Psoas muscle (tissue), 8 donors: ENCODE results near the gene EPHB1. TPM values are rescaled to one million over a fixed set of nuclear protein-coding genes. Genes with fewer than 3 reads are reported as not detected.

ENCODE experiments used
- ATAC-seq, 4 donors: fragments of 200-7000 bp; cut with Tn5 transposase; one replicate each; pipeline ENCODE4 v1.9.1; 2020; ENCODE audit warnings: moderate library complexity in 3 of 4, mild to moderate bottlenecking in 2 of 4
- DNase-seq, 2 donors: peaks; one replicate each; pipeline ENCODE4 v3.0.0-alpha.2; 2020
- H3K27ac ChIP-seq: fragments of 200-600 bp; one replicate; pipeline ENCODE4 v1.8.0; 2022
- H3K27me3 ChIP-seq, 3 donors: fragments of 200-600 bp in 1 of 3; one replicate each; pipeline versions ENCODE4 v1.6.1 to v1.8.0; 2013 to 2022; ENCODE audit warnings: low read length in 2 of 3, mild to moderate bottlenecking in 2 of 3, moderate library complexity in 1 of 3; ENCODE audit not compliant: insufficient read depth in 3 of 3
- H3K36me3 ChIP-seq, 2 donors: fragments of 200-600 bp in 1 of 2; one replicate each; pipeline versions ENCODE4 v1.6.1 to v1.8.0; 2013 to 2022; ENCODE audit warnings: low read depth in 1 of 2, mild to moderate bottlenecking in 1 of 2, moderate library complexity in 1 of 2; ENCODE audit not compliant: insufficient read depth in 1 of 2
- H3K4me1 ChIP-seq: fragments of 200-600 bp; one replicate; pipeline ENCODE4 v1.8.0; 2022
- H3K4me3 ChIP-seq: fragments of 200-600 bp; one replicate; pipeline ENCODE4 v1.8.0; 2022; ENCODE audit warnings: mild to moderate bottlenecking
- H3K9me3 ChIP-seq: fragments of 200-600 bp; one replicate; pipeline ENCODE4 v1.8.0; 2022
- CTCF ChIP-seq: fragments of 200-600 bp; IDR thresholded peaks from one replicate; pipeline ENCODE4 v1.8.0; 2022; ENCODE audit warnings: antibody characterized with exemption
- WGBS, 3 donors: extraction: QIAGEN DNeasy Blood & Tissue Kit; methylation state at CpG; one replicate each; pipeline versions ENCODE4 v1.1.6 to v1.1.7; 2013; 5-methylcytosine and 5-hydroxymethylcytosine counted together
- intact Hi-C, 2 donors: fragments of 100-400 bp; cut with DNase I; formaldehyde crosslinking; loops; one replicate each; pipeline versions ENCODE4 v1.11.0 to v1.14.2; 2022
- polyA plus RNA-seq, 3 donors: library from polyadenylated mRNA; stranded (reverse); fragments of 200-250 nt; gene quantifications; one replicate each; pipeline ENCODE4 v1.2.3, GENCODE V29; 2013
- total RNA-seq, 4 donors: library from RNA; stranded (reverse); fragmentation: NEBNext Ultra II Directional in 2 of 4; extraction: Animal tissue kit (Norgen Biotek cat#: 25700) in 2 of 4; gene quantifications; one replicate each; pipeline versions ENCODE4 v1.2.1 to v1.2.4, GENCODE V29; 2021 to 2023
- donor health status: healthy with polysubstance abuse.
- donor health status: DM: no; HTN: no; CAD: no; lungs with moderate emphysema.
- donor health status: Bipolar disorder and iron deficiency.
- donor health status: healthy.
- donor health status: DM: yes; HTN: yes; CAD: no.
- donor health status: DM: no; HTN: no; CAD: no.
- donor health status: DM: no; HTN: no; CAD: no.
- donor health status: DM: yes; HTN: yes; CAD: no.

The EPHB1 gene
- total and polyA plus RNA-seq, 7 donors: 0.85 to 6.3 (median 2.0) TPM

- no peaks in the 10 kb centered on the region for H3K4me1 ChIP-seq
- no peak overlapping the region for H3K27ac ChIP-seq
- no peaks in the 10 kb centered on the region for H3K27me3 ChIP-seq
- ATAC-seq (no peak), DNase-seq (no peak)
- WGBS, 3 donors: 64 to 96% (median 96%) methylated on average over 6 of the region's 6 CpGs
- H3K4me3 ChIP-seq: no peak overlapping the region
- no peaks in the 10 kb centered on the region for H3K9me3 ChIP-seq
- intact Hi-C loops: no loop called here
- no peaks in the 10 kb centered on the region for H3K36me3 ChIP-seq
- TF ChIP-seq CTCF: no peak
These were observed 133.3 kb downstream of the EPHB1 start for GRCh38 chr3:134928392-134928791.

DNA sequence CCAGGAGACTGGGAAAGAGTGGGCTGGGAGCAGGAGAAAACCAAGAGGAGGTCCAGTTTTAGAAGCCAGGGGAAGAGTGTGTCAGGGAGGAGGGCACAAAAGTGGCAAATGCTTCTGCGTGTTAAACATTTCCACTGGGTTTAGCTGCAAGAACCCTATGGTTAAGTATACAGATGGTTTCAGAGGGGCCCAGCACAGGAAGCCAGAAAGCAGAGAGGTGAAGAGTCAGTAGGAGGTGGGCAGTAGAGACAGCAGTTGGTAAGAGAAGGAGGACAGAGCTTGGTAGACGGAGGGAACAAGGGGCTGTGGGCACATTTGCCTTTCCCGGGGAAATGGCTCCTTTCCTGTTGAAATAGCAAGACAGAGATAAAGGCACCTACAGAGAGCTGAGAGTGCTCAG, 133.8 kb downstream of the EPHB1 start:
- Histone ChIP-seq H3K27ac (no peak overlapping the region), H3K27me3 (no peaks in the 10 kb centered on the region), H3K4me1 (no peaks in the 10 kb centered on the region), H3K9me3 (no peaks in the 10 kb centered on the region), H3K4me3 (no peak overlapping the region), H3K36me3 (no peaks in the 10 kb centered on the region)
- no peak for ATAC-seq
- WGBS, 3 donors: 59 to 95% (median 93%) methylated on average over 3 of the region's 3 CpGs
- intact Hi-C loops: no loop called here
- no peak for TF ChIP-seq CTCF
- DNase-seq: no peak

- no peaks in the 10 kb centered on the region for H3K36me3 ChIP-seq
- intact Hi-C loops: no loop called here
- ATAC-seq: no peak
- no peak for TF ChIP-seq CTCF
- no peak for DNase-seq
- 95 to 100% (median 96%) methylated on average over 2 of the region's 2 CpGs for WGBS, 3 donors
- H3K4me1 ChIP-seq: no peaks in the 10 kb centered on the region
- no peak overlapping the region for H3K4me3 ChIP-seq
- no peaks in the 10 kb centered on the region for H3K9me3 ChIP-seq
- H3K27ac ChIP-seq: no peak overlapping the region
- no peaks in the 10 kb centered on the region for H3K27me3 ChIP-seq
These were observed 134.9 kb downstream of the EPHB1 start for GRCh38 chr3:134929976-134930375.

GRCh38 chr3:134931045-134931785, 136.2 kb downstream of the EPHB1 start:
- no peaks in the 10 kb centered on the region for H3K27me3 ChIP-seq
- 71 to 93% (median 86%) methylated on average over 5 of the region's 5 CpGs for WGBS, 3 donors
- ATAC-seq (no peak), DNase-seq (no peak)
- no peak overlapping the region for H3K27ac ChIP-seq
- no peak for TF ChIP-seq CTCF
- no peaks in the 10 kb centered on the region for H3K36me3 ChIP-seq
- H3K9me3 ChIP-seq: no peaks in the 10 kb centered on the region
- intact Hi-C loops: no loop called here
- H3K4me1 ChIP-seq: no peaks in the 10 kb centered on the region
- H3K4me3 ChIP-seq: no peak overlapping the region

- no peak for TF ChIP-seq CTCF
- ATAC-seq (no peak), DNase-seq (no peak)
- no peaks in the 10 kb centered on the region for H3K4me1 ChIP-seq
- no peaks in the 10 kb centered on the region for H3K9me3 ChIP-seq
- WGBS, 3 donors: 53 to 78% (median 57%) methylated on average over 6 of the region's 6 CpGs
- H3K4me3 ChIP-seq: no peak overlapping the region
- H3K27ac ChIP-seq: no peak overlapping the region
- H3K27me3 ChIP-seq: no peaks in the 10 kb centered on the region
- H3K36me3 ChIP-seq: no peaks in the 10 kb centered on the region
- intact Hi-C loops: no loop called here
These were observed 137.0 kb downstream of the EPHB1 start for GRCh38 chr3:134932035-134932434.
